ENCODE data around the gene GAPDH.

- TF ChIP-seq EZH2 (IDR thresholded peaks at IDR 0.05; ENCODE audit: insufficient read depth, poor library complexity, severe bottlenecking) (no peak), EZH2phosphoT487 (IDR thresholded peaks at IDR 0.05; ENCODE audit: insufficient read depth, low read depth) (no peak)
These were observed 41.3 kb downstream of the GAPDH start for GRCh38 chr12:6575648-6576047.
